NCI-H2029 treated with DMSO at 0.1 percent for 48 hours (cell line): ENCODE data around the gene STK4.

ENCODE experiments used
- DNase-seq: peaks from one replicate; lab custom pipeline; 2025; lab: John Stamatoyannopoulos, UW

Gene STK4

DNA sequence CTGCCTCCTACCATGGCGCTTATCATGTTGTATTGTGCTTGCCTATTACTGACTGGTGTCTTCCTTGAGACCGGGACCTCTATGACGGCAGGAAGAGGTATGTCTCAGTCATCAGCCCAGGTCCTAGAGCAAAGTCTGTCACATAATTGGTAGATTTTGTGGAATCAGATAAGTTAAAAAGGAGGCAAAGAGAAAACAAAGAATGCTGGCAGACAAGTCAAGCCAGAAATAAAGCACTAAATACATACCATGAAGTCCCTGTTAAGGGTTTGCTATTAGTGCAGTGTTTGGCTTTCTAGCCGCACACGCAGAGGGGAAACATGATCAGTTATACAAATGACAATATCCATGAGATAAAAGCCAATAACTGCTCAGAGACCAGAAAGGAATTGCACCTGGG, 12.1 kb upstream of the STK4 start:
- no peak for DNase-seq

DNA sequence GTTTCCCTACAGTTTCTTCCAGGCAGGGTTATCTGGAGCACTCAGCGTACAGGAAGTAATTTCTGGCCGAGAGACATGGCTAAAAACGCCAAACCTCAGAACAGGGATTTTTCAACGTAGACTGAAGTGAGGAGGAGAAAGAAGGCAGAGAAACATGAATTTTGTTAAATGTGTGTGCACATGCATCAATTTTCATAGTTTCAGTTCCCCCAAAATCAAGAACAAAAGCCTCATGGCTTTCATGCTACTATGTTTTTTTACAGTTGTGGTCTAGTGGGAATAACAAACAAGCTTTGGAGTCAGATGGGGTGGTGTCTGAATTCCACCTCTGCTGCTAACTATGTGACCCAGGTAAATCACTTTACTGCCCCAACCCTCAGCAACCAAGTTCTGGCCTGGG, 11.0 kb upstream of the STK4 start:
- no peak for DNase-seq

DNA sequence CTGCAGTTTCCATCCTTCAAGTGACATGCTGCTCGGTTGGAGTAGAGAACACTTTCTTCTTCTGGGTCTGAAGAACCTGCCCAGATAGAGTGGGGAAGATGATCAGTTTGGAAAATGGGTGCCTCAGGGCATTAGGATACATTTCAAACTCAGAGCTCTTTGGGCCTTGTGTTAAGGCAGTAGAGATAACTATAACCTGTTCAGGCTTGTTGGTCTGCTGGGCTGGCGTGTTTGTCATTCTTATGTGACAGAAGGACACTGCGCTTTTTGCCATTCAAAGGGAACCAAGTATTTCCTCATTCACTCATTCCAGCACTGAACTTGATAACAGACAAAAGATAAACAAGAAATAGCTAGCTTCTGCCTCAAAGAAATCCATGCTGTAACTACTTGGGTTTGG, 9.9 kb upstream of the STK4 start:
- no peak for DNase-seq

DNA sequence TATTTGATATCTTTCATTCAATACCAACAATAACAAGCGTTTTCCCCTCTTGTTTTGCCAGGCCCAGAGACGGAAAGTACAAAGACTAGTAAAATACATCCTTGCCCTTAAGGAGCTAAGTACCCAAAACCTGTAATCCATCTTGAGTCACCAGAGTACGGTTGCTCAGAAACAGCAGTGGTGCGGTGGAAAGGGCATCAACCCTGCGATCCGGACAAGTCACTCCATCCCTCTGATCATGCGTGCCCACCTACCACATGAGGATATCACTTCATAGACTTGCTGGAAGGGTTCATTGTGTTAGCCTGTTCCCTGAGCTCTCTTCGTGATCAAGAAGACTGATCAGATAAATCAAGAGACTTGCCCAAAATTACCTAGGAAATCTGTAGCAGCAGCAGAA, 8.0 kb upstream of the STK4 start:
- DNase-seq = no peak

DNA sequence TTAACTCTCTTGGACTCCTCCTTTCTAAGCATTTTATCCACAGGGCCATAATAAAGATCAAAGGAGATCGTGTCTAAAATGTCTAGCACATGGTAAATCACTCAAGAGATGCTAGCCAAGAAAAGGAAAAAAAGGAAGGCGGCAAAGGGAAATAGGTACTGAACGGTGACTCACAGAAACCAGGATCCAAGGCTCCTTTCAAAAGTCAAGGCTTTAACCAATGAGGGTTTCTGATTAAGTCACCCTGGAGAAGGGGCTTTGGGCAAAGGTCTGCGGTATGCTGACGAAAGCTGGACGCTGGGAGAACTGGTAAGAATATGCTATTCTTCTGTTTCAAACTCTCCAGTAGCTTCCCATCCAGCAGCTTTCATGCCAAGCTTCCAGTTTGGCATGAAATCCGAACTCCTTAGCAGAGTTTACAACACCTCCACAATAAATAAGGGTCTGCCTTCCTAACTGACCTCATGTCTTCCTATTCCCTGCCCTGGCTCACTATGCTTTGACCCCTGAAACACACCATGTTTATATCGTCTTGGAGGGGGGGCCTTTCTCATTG, 7.2 kb upstream of the STK4 start:
- DNase-seq = no peak

DNA sequence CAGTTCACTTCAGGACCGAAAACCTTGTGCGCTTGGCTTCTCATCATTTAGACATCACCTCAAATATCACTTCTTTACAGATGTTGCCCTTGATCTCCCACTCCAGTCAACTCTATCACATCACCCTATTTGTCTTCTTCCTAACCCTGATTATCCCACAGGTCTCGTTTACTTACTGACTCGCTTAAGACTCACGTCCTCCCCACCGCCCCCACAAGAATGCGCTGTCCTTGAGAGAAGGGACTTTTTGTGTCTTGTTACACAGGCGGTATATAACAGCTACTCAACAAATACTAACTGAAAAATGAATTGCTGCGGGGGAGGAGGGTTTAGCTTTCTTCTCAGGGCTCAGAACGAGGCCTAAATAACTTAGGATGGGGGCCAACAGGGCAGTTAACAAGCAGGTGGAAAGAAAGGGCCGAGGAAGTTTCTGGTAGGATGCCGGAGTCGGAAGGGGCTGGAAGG, 6.6 kb upstream of the STK4 start:
- no peak for DNase-seq

DNA sequence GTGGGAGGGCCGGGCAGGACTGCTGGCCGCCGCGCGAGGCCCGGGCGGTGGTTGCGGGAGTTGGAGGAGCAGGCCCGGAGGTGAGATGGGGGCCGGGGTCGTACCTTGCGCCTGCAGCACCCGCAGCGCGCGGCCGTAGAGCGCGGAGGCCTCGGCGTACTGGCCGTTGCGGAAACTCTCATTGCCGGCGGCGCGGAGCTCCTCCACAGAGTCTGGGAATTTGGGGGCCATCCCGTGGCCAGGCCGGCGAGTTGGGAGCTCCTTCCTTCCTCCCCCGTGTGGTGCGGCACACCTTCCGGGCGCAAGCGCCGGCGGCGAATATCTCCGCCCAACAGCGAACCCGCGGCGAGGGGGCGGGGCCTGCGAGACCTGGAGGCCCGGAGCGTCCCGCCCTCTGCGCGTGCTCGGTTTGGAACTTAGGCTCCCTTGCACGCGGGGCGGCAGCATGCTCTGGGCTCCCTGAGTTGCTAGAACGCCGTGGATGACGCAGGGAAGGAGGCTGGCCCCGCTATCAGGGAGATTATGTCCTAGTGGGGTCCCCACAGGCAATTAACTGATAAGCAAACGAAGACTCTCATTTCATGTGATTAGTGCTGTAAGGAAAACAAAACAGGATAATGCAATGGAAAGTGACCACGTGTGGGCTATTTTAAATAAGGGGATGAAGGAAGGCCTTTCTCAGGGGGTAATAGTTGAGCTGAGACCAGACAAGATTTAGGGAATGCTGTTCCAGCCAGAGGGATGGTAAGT, 6.0 kb upstream of the STK4 start, which contains the start of gene TOMM34:
TOMM34 (minus strand) TSS at position 295 of the 750 bp plus-strand sequence; CDS start at position 231, 64 bp downstream.
- DNase-seq = peak; percentile 73

DNA sequence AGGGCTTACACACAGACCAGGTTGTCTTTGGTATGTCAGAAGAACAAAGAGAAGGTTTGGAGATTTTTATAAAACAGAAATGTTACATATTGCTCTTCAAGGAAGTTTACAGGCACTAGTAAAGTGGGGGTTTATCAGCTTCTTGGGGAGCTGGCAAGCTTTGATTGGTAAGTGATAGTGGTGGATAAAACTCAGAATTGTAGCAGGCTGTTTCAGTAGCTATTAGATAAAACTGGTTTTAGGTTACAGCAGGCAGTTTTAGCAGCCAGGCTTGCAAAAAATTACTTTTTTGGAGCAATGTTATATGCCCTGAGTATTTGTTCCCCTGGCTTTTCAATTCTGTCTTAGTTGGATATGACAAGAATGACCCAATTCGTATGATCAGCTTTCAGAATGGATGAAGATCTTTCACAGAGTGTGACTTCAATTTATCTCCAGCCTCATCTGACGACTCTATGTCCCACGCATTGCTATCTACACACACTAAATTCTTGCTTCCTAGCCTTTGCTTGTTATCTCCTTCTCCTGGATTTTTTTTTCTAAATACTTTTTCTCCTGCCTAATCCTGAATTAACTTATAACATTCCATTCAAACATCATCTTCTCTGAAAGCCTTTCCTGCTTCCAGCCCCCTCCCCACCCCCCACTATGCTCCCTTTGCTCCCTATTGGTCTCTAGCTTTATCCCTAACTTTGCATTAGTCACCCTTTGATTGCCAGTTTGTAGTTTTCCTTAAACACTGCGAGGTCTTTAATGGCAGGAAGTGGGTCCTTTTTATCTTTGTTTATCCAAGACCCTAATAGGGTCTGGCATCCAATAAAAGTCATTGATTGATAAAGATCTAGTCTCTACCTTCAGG, 5.1 kb upstream of the STK4 start:
- no peak for DNase-seq

DNA sequence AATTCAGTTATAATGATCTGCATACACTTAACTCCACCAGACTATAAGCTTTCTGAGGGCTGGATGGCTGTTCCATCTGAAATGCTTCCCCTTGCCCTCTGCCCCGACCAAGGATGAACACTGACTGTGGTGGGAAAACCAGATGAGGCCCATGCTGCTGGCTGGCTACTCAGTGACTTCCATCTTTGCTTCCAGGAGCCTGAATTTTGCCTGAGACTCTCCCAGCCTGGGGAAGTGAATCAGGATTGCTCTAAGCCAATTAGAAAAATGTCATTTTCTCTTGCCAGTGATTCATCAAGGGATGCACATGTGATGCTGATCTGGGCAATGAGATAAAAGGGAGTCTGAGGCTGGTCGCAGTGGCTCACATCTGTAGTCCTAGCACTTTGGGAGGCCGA, 4.4 kb upstream of the STK4 start:
- no peak for DNase-seq

DNA sequence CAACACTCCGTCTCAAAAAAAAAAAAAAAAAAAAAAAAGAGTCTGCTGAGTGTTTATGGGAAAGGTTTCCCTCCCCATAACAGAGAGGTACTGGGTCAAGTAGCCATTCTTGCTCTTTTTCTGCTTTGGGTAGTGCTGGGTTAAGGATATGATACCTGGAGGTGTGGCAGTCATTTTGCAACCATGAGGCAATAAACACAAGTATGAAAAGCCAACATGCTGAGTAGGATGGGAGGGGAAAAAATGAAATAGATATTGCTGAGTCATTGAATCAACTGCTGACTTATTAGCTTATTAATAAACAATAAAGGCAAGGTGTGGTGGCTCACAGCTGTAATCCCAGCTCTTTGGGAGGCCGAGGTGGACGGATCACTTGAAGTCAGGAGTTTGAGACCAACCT, 3.8 kb upstream of the STK4 start:
- no peak for DNase-seq

DNA sequence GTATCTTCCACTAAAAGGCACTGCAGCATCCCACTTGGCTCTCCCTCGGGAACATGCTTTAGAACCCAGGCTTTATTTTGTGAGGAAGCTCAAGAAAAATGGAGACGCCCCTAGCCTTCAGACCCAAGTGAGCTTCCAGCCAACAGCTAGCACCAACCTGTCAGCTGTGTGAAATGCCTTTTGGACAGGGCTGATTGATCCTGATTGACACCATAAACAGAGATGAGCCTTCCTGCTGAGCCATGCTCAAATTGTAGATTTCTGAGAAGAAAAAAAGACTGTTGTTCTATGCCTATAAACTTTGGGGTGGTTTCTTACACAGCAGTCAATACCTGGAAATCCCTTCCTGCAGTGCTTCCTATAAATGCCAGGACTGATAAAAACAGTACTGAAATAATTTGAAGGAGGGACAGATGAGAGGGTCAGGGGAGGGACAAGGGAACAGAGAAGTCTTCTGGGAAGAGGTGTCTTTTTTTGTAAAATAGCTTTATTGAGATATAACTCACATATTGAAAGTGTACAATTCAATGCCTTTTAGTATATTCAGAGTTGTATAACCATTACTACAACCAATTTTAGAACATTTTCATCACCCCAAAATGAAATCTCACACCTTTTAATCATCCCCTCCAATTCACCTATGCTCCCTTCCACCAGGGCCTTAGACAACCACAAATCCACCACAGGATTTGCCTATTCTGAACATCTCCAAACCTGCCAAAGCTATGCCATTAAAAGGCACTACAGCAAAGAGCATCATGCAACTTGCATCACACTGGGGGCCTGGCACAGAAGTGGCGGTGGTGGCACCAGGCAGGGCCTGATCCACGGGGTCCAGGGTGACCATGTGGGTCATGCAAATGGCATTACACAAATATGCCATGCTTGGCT, 2.7 kb upstream of the STK4 start:
- DNase-seq = no peak

DNA sequence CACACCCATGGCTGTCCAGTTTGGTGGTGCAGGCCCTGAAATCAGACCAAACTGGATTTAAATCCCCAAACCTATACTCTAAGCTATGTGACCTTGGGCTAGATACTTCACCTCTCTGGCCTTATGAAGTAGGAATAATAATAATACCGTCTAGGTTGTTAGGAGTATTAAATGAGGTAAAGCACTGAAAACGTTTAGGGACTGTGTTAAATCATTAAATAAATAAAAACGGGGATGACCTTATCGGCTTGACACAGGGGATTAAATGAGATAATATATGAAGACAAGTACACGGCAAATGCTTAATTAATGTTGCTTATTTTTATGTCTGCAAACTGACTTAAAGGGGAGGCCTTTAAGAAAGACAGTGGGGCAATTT, 672 bp upstream of the STK4 start:
- DNase-seq = no peak

DNA sequence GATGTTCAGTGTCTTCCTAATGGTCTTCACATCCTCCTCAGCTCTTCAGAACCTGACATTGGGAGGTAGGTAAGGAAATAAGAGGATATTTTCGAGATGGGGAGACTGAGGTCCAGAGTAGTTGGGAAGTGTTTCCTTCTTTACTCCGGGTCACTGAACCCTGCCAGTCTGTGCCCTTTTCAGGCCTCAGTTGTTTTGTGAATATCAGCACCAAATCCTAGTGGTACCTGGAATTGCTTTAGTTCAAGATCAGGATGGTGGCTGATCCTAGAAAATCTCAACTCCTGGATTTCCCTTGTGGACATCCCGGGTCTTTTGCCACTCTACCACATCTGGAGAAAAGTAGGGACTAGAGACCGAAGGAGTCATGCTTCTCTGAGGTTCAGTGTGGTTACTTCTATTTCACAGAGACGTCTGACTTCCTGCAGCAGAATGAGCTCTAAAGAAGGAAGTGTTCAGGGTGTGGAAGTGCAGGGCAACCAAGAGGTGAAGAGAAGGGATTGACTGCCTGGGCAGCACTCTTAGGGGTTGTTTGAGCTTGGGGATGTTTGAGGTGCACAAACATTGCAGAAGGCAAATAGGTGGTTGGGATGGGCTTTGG, 995 bp downstream of the STK4 start:
- no peak for DNase-seq

DNA sequence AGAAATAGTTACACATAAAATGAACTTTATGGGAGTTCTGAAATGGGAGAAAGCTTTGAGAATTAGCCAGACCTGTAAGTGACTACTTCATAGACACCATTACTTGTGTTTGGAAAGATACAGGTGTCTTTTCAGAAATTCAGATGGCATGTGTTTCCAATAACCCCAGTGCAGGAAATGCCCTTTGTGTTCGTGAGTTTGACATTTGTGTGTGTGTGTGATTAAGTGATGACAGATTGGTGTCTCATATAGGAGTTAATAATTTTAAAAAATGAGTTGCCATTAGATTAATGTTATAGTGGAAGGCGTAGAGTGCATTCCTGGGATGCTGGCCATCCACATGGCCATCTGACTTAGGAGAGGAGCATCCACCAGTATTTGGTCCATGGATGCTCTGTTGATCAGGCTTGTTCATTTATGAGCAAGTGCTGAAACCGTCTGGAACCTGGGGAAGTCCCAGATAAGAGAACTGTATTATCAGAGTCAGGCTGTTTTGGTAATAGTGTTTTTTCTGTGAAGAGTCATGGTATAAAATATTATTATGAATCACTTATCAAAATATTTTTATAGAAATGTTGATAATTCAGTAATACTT, 3.1 kb downstream of the STK4 start:
- DNase-seq = no peak

DNA sequence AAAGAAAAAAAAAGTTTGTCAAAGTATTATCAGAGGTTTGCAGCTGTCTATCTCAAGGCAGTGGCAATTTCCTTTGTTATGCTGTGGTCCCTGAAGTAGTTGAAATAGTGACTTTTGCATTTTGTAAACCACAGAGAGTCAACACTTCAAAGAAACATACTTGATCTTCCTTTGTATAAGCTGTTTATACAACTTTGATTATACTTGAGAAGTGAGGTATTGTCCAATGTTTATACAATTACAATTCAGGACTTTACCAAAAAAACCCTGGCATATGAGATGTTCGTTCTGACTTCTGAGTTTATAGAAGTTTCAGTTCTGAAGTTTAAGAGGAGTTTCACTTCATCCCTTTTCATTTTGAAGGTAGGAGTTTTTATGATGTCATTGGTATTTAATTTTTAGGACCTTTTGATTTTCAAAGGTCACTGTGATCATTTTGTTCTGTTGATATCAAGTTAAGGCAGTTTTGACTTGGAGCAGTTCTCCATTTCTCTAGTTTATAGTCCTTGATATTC, 4.0 kb downstream of the STK4 start:
- DNase-seq = no peak

DNA sequence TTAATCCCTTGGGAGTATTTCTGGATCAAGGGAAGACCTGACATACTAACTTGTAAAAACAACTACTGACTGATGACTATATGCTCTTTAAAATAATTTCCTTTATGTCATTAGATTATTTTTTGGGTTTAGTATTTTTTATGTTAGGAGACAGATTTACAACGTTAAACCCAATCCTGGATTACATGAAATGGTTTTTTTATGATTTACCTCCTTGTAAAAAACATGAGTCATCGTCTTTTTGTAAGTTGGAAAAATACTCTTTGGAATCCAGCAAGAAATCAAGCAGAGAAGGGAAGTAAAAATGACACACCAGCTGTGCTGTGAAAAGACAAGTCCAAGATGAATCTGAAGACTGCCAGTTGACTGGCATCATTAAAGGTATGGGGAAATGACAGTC, 6.7 kb downstream of the STK4 start:
- no peak for DNase-seq

DNA sequence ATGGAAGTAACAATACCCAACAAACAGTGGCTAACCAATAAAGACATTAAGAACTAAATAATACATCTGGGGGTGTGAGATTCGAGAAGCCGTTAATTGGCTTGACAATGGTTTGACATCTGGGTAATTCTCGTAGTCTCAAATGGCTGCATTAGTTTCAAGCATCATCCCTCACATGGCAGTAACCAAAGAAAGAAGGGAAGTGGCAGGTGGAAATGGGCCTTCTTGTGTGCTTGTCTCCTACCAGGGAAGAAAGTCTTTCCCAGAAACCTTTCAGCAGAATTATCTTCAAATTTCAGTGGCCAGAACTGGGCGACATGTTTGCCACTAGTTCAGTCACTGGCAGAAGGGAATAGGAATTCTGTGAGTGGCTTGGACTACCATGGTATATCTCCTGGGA, 10.4 kb downstream of the STK4 start:
- no peak for DNase-seq

DNA sequence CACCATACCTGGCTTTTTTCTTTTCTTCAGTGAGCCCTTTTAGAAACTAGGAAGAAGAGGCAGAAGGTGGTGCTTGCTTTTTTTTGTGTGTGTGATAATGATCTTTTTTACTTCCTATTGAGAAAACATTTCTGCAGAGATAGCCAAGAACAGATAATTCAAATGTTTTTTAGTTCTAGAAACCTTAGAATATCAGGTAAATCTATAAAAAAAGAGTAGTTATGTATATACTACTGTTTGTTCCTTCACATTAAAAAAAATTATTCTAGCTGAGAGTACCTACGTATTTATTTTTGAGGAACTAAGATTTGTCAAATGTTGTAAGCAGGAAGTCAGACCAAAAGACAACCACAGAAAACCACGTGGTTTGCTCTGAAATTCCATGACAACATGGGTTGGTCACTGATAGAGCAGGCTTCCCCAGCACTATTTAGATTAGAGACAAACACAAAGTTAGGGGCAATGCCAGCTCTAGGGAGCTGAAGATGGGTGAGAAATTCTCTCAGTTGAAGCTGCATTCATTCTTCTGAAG, 12.8 kb downstream of the STK4 start:
- no peak for DNase-seq

DNA sequence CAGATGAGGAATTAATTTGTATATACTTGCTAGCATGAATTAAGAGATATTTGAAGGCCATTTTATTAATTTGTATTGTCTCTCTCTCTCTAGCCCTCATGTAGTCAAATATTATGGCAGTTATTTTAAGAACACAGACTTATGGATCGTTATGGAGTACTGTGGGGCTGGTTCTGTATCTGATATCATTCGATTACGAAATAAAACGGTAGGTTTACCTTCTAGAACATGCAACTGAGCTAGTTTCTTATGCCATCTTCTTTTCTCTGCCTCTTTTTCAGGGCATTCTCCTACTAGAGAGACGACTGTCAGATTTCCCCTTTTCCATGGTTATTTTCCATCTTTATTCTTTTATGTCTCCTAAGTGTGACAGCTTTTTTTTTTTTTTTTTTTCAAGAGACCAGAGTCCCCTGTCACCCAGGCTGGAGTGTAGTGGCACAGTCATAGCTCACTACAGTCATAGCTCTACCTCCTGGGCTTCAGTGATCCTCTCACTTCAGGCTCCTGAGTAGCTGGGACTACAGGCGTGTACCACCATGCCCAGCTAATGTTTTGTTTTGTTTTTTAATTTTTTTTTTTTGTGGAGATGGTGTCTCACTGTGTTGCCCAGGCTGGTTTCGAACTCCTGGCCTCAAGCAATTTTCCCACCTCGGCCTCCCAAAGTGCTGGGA, 15.6 kb downstream of the STK4 start:
- DNase-seq = no peak

DNA sequence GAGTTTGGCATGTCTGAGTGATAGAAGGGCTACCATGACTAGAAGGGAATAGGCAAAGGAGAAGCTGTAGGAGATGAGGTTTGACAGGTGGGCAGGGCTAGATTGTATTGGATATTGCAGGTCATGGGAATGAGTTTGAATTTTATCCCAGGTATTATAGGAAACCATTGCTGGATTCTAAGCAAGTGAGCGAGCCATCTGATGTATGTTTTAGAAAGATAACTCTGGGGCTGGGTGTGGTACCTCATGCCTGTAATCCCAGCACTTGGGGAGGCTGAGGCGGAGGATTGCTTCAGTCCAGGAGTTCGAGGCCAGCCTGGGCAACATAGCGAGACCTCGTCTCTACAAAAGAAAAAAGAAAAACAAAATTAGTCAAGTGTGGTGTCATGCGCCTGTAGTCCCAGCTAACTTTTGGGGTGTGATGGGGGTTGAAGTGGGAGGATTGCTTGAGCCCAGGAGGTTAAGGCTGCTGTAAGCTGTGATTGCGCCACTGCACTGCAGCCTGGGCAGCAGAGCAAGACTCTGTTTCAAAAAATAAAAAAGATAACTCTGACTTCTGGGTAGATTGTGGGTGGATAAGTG, 16.9 kb downstream of the STK4 start:
- DNase-seq = no peak
